GM18909 (cell line): ENCODE data around the gene TMF1.

Source experiments
- ATAC-seq: cut with Tn5 transposase; IDR thresholded peaks from one replicate; pipeline ENCODE4 v1.9.1; 2021; ENCODE audit warnings: mild to moderate bottlenecking; ENCODE audit not compliant: unreplicated experiment, poor library complexity

Gene TMF1

DNA sequence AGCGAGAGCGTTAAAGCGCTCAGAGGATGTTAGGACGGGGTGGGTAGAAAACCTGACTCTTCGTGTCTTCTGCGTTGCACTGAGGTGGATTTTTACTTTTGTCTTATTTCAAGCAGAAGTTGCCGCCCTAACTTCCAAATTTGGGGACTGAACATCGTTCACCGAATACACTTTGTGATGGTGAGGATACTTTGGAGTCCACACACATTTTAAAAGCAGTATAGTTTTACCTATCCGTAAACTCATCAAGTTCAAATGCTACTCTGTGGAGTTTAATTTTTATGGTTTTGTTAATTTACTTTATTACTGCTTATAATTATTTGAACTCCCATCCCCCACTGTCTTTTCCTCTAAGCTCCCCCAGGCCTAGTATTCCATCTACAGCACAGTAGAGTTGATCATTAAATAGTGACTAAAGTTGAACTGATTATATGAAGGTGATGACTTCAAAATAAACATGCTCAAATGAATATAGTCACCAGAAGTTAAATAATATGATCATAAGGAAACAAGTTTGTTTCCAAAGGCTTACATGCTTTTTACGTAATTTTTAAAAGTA lies 38.0 kb downstream of the TMF1 start:
- no peak for ATAC-seq

DNA sequence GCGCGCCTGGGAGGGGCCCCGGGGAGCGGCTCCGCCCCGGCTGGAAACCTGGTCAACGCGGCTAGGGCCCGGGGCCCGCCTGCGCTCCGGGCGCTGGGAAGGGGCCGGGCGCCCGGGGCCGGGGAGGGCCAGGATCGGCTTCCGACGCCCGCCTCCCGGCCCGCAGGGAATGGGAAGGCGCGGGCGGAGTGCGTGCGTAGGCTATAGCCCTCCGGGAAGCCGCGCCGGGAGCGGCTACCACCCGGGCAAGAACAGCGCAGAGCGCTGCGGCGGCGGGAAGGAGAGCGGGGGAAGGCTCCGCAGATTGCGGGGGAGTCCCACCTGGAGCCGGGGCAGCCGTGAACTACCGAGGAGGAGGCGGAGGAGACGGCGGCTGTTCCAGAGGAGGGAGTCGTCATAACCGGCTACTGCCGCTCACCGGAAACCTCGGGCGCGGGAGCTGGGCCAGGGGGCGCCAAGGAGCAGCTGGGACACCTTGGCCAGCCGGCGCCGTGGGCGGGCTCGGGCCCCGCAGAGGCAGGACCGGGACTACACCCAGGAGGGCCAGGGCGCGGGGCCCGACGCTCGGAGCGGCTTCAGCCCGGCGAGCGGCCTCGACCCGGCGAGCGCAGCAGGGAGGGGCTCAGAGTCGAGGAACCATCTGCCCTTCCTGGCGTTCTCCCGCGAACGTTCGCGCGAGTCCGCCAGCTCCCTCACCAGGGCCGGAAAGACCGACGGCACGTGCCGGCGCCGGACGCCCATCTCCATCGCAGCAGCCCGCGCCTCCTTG lies 38.7 kb downstream of the TMF1 start, which contains the start of gene EOGT:
Gene EOGT, minus strand, starts transcription at position 432 of the 769 bp plus-strand sequence. CDS start 3,838 bp downstream, outside the sequence.
- ATAC-seq, result peak; percentile 85

DNA sequence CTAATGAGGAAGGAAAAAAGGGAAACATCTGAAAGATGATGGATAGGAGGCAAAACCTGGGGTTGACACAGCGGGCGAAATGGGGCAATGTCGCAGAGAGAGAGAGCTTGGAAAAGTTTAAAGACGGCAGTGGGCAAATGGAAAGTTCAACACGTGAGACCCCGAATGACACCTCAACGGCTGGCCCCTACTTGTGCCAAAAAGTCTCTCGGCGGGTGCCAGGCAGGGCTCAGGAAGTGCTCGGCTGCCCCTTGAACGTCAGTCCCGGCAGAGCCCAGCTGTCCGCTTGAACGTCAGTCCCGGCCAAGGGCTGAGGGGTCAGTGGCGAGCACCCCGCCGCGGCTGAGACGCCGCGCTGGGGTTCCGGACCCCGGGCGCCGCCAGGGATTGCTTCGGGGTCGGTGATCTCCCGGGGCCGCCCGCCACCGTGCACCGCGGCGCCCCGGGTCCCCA lies 39.3 kb downstream of the TMF1 start:
- peak; percentile 57 for ATAC-seq

DNA sequence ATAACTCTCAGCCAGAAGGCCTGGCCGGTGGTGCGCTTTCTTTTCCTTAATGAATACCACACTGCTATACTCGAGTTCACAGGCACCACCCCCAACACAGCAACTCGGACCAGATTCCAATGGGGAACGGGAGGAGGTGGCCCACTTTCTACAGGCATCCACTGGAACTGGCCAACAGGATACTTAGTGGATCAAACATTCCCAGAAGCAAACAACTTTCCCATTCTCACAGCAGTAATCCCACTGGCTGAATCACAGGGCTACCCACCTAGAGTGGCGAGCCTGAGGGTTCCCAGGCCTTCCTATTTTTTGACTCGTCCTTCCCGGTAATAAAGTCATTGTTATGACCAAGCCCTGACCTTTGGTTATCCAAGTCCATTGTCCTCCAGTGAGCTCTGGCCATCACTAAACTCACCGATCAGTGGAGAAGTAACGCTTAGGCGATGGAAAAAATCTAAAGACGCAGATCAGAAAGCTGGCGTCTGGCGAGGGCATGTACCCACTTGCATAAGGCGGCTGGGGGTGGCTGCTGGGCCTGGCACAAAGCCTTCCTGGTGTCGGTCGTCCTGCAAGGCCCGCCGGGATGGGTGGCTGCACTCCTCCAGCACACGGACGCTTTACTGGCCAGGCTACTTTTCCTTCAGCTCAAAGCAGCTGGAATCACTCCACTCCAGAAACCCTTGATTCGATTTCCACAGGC lies 39.9 kb downstream of the TMF1 start:
- ATAC-seq, result no peak

DNA sequence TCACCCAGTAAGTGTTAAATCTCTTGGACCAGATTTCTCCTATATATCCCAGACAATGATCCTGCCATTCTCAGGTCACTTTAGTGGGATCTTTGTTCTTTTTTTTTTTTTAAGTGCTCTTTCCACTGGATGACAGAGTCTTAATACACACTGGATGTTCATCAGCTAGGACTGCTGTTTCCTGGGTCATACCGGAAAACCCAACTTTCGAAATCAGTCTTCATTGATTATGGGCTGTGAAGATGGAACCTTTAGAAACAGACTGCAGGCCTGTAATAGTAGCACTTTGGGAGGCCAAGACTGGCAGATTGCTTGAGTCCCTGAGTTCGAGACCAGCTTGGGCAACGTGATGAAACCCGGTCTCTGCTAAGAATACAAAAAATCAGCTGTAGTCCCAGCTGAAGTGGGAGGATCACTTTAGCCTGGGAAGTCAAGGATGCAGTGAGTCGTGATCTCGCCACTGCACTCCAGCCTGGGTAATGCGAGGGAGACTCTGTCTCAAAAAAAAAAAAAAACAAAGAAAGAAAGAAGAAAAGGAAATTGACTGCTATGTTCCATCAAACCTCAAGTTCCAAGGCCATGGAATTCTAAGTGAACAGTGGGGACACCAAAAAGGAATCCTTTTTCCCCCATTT lies 40.9 kb downstream of the TMF1 start:
- ATAC-seq, result no peak

DNA sequence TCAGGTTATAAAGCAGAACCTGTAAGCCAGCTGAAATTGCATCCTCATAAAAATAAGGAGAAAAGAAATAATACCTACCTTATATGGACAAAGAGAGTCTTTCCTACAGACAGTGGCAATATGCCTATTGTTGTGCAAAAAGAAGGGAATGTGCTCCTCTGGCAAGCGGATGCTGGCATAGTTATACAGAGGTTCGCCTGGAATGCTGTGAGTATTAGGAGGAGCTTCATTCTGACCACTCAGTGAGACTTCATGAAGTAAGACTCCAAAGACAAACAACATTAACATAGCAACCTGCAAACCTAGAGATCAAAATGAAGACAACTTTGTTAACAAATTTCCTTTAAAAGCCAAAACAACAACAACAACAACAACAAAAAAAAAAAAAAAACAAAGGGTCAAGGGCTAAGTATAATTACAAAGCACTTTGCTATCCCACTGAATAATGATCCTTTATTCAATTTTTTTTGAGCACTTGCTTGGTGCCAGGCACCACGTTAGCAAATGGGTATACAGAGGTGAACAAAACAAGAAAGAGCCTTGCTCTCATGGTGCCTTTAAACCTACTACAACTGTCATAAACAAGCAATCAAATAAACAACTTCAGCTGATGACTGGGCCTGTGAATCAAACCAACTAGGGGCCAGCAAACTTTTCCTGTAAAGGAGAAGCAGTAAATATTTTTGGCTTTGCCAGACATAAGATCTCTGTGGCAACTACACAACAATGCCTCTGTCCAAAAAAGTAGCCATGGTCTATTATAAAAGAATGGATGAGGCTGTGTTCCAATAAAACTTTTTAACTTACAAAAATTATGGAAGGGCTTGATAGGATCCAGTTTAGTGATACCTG lies 42.3 kb downstream of the TMF1 start:
- ATAC-seq, result no peak

DNA sequence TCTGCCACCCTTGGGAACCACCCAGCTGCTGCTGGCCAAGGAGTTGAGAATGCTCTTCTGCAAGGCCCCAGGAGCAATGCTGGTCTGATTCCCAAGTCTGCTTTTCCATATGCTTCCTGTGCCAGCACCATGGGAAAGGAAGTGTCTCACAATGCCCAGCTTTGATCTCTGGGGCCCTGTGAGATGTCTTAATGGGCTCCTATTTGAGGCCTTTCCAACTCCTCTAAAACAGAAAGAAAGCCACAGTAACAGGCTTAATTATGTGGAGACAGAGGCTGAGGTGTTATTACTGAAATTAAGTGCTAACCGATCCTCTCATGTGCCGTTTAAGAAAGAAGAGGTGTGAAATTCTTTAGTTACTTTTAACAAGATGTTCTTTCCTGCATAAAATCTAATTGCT lies 43.2 kb downstream of the TMF1 start:
- ATAC-seq, result no peak

DNA sequence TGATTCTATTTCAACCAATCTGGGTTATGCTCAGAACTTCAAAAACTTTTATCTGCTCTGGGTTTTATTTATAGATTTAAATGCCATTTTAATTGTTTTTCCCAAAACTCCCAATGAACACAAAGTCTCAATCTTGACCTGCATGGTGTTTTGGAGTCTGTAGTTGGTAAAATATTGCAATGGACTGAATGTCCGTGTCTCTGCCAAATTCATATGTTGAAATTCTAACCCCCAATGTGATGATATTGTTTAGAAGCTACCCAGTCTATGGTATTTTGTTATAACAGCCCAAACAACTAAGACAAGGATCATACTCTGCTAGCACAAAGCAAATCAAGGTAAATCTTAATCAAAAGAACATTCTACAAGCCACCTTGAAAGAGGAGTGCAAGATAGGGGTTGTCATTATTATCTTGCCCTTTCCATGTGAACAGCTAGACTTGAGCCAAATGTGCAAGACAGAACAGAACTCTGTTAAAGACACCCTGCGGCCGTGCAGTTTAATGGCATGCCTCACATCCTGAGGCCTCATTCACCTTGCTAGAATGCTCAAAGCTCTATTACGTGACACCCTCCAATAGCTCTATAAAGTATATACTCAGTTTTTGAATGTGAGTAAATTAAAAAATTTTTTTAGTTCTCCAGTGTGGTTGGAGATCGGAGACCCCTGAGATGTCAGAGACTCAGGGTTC lies 46.2 kb downstream of the TMF1 start:
- ATAC-seq, result no peak

DNA sequence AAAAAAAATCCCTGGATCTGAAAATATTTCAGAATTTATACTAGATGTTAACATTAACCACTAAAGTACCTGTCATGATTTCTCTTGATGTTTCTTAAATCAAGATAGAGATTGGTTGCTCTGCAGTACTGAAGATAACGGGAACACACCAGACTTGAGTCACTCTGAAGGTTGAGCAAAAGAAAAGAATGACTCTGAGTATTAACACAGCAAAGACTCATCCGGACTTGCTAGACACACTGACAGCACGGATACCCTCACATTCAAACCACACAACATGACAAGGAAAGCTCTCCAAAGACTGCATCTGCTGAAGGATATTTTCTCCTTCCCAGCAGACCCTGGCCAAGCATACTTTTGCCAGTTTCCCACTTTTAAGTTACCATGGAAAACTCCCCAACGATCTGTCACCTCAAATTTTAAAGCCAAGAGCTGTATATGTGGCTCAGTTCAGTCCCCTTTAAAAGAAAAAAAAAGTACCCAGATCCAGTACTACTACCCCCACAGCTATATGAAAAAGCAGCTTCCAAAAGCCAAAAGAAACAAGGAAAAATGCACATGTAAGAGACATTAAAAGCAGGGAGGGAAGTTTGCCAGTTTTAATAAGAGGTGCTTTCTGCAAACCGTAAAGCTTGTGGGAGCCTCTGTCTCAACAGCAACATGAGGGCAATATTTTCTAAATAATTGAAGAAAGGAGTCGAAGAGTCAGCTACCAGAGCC lies 46.9 kb downstream of the TMF1 start:
- ATAC-seq, result no peak

DNA sequence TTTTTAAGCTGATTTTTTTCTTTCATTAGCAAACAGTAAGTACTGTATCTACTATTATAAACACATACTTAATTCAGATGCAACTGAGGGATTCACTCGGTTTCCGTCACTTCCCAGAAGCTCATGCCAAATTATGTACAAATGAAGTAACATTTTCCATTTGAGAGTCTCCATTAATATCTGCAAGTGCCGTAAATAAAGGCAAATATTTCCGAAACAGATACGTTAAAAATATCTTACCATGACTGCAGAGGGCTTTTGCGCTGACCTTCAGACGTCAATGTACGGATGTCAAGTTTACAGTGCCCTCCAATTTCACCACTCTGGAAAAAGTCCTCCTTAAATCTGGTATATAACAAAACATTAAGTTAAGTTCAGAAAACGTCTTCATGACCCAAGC lies 48.0 kb downstream of the TMF1 start:
- ATAC-seq, result no peak

DNA sequence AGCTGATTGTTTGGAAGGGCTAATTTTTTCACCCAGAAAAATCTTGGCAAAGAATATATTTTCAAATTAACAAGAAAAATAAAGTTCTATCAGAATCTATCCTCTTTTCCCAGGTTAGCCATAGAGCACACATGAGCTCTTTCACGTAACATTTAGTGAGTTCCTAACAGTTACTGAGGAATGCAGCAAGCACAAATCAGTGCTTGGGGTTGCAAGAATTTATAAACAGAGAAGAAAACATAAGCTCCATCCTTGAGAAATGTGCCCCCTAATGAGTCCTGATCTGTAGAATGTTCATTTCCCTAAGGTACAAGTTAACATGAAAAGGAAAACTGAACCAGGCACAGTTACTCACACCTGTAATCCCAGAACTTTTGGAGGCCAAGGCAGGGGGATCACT lies 52.5 kb downstream of the TMF1 start:
- ATAC-seq, result no peak

DNA sequence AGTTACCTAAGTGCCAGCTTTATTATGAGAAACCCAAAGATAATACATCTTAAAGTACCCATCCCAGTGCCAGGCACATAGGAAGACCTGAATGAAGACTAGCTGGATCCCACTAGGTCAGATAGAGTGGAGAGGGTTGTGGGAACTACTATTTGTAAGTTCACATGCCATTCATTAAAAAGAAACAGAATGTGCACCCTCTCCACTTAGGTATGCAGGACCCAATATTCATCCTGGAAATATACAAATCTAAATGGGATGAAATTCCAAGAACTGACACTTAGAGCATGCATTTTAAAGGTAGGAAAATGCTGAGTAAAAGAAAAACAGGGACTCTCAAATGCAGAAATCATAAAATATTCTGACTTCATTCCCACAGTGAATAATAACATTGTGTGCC lies 53.0 kb downstream of the TMF1 start:
- ATAC-seq, result no peak

DNA sequence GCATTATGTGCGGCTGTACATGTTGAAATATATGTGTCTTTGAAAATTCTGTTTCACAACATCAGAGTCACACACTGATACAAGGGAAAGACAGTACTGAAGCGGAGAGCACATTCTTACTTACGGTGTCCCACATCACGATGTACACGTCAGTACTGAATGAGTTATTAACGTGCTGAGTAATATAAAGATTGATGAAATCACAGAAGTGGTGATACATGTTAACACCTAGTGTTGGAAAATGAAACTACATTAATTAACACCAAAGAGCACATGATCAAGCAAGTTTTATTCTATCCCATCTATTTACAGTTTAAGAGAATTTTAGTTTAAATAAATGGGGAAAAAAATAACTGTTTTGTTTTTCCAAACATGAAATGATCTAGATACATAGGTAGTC lies 54.2 kb downstream of the TMF1 start:
- ATAC-seq, result no peak

DNA sequence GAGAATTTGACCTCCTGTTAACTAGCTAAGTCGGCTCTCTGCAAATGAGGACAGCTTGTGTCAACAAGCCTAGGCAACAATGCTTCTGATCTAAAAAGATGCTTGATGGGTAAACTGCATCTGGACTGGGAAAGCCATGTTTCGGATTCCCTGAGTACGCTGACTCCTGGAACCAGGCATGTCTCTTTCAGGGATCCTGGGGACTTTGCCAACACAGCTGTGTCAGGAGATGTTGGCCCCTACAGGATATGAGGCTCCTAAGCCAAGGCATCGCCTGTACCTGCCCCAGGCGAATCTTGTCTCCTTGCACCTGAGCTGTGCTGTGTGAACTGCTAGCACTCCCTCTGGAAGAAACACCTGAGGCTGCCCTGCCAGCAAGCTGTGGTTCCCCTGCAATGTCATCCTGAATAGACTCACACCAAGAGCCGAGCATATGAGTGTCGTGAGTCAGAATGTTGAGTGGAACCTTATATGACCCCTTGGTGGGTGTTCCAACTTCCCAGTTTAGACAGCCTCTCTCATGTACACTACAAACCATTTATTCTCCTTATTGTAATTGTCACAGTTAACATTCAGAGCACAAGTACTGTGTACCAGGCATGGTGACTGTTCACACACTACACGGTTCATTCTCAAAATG lies 55.7 kb downstream of the TMF1 start:
- ATAC-seq, result no peak

DNA sequence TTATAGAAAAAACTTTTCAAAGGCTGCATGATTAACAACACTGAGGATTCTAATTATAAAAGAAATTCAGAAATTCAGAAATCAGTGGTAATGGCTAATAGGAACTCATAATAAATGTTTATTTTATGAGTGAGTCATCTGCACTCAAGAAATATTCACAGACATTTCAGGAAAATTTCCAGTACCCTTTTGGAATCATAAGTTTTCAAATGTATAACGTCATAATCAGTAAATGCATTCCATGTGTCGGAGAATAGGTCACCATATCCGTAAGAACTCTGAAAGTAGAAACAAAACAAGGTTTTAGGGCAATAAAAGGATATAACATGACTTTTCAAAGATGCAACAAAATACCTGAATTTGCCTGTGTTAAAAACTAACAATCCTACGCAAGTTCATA lies 63.4 kb downstream of the TMF1 start:
- no peak for ATAC-seq

DNA sequence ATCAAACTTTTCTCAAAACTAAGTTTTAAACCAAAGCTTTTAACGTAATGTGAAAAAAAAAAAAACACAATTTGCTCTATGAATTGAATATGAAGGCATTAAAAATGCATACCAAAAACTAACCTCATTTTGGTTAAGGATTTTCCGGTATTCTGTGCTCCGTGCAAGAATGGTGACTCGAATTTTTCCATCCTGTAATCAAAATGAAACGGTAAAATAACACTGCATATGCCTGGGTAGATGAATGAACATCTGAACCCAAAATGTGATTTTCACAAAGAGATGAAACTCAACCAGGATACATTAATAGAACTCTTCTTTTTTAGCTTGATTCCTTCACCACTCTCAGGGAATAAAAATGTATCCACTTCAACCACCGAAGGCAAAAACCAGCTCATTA lies 64.8 kb downstream of the TMF1 start:
- ATAC-seq, result no peak

DNA sequence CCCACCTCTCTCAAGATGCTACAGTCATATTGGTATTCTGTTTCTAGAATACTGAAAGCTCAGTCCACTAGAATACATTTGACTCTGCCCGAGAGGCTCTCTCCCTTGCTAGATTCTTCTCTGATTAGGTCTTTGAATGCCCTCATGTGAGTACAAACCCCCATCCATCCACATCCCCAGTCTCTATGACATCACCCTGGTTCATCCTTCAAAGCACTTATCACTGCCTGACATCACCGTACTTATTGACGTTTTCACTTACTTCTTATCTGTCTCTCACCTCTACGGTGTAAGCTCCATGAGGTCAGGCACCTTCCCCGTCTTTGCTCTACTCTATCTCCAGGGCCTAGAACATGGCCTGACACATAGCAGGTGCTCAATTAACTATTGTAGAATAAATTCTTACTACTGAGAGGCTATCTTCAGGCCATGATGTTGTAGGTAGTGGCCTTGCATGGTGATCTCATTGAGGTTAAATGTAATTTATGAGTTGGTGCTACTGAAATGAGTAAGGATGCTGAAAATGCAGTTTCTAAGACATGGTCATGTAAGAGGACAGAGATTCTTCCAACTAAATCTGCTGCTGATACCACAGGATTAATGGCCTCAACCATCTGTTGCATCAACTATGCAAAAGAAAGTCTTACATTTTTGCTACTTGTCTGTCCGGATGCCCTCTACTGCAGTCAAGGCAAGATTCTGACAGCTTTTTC lies 65.5 kb downstream of the TMF1 start:
- ATAC-seq, result no peak
